Small intestine (tissue), 16 donors: ENCODE data around the gene AGO4. TPM values are rescaled to one million over a fixed set of nuclear protein-coding genes. Genes with fewer than 3 reads are reported as not detected.

ENCODE experiments used
- DNase-seq, 2 donors: peaks; one replicate each; pipeline versions ENCODE4 v3.0.0 to v3.0.0-alpha.2; 2013
- FAIRE-seq: peaks from 2 replicates; lab custom pipeline; 2012; peaks lifted over from hg19 to GRCh38; lab: Jason Lieb, UNC
- H3K27ac ChIP-seq, 3 donors: one replicate each; pipeline ENCODE4 v1.5.1; 2013; ENCODE audit warnings: low read length in 2 of 3, mild to moderate bottlenecking in 2 of 3, control low read depth in 1 of 3, inconsistent platforms in 1 of 3, low read depth in 1 of 3, moderate library complexity in 1 of 3
- H3K27me3 ChIP-seq, 3 donors: one replicate each; pipeline ENCODE4 v1.6.1; 2013; ENCODE audit warnings: low read length in 3 of 3, inconsistent platforms in 1 of 3; ENCODE audit not compliant: control insufficient read depth in 3 of 3, insufficient read depth in 3 of 3
- H3K36me3 ChIP-seq, 3 donors: one replicate each; pipeline ENCODE4 v1.6.1; 2013; ENCODE audit warnings: low read length in 3 of 3, inconsistent platforms in 1 of 3, low read depth in 1 of 3, mild to moderate bottlenecking in 1 of 3, moderate library complexity in 1 of 3; ENCODE audit not compliant: control insufficient read depth in 3 of 3, insufficient read depth in 2 of 3
- H3K4me1 ChIP-seq, 3 donors: one replicate each; pipeline ENCODE4 v1.6.1; 2013; ENCODE audit warnings: low read length in 2 of 3, inconsistent platforms in 1 of 3, low read depth in 1 of 3, mild to moderate bottlenecking in 1 of 3, moderate library complexity in 1 of 3; ENCODE audit not compliant: control insufficient read depth in 3 of 3, insufficient read depth in 2 of 3
- H3K4me3 ChIP-seq, 3 donors: one replicate each; pipeline ENCODE4 v1.5.1; 2013; ENCODE audit warnings: low read length in 3 of 3, control low read depth in 1 of 3, inconsistent platforms in 1 of 3, low read depth in 1 of 3, mild to moderate bottlenecking in 1 of 3, moderate library complexity in 1 of 3
- H3K9me3 ChIP-seq, 2 donors: one replicate each; pipeline ENCODE4 v1.6.1; 2013; ENCODE audit warnings: low read depth in 1 of 2, low read length in 1 of 2; ENCODE audit not compliant: control insufficient read depth in 2 of 2, insufficient read depth in 1 of 2
- WGBS, 3 donors: extraction: QIAGEN DNeasy Blood & Tissue Kit; methylation state at CpG; one replicate each; pipeline ENCODE4 v1.1.7; 2013; 5-methylcytosine and 5-hydroxymethylcytosine counted together
- long read RNA-seq, 10 donors: transcript quantifications; one replicate each; lab custom pipeline, GENCODE V29; 2026
- polyA plus RNA-seq, 4 donors: library from polyadenylated mRNA; stranded (reverse) in 3 of 4; unstranded in 1 of 4; fragments of 200-250 nt in 3 of 4; fragments of 120-200 nt in 1 of 4; gene quantifications; one replicate each; pipeline versions ENCODE4 v1.2.1 to v1.2.3, GENCODE V29; 2013
- donor health status: healthy with polysubstance abuse.
- donor health status: control.
- donor health status: control.
- donor health status: Bipolar disorder and iron deficiency.
- donor health status: healthy.

The AGO4 gene
- polyA plus RNA-seq, result 10 to 100 TPM in 1 of 4 donors, 1 to 10 TPM in 3; 4.3 to 18.4 (median 6.2) TPM
- long read RNA-seq, donor 1, result 0 reads
- long read RNA-seq, donor 2, result 0 reads
- long read RNA-seq, donor 3, result 0 reads
- long read RNA-seq, donor 4, result 0 reads
- long read RNA-seq, donor 5, result 0 reads
- long read RNA-seq, donor 6, result 0 reads
- long read RNA-seq, donor 7, result 0 reads
- long read RNA-seq, donor 8, full-length matches to known transcripts, result 1 of 1 reads
- long read RNA-seq, donor 8, partial matches to known transcripts, result 0 of 1 reads
- long read RNA-seq, donor 8, other reads (novel, unspliced or antisense), result 0 of 1 reads
- long read RNA-seq, donor 9, full-length matches to known transcripts, result 1 of 1 reads
- long read RNA-seq, donor 9, partial matches to known transcripts, result 0 of 1 reads
- long read RNA-seq, donor 9, other reads (novel, unspliced or antisense), result 0 of 1 reads
- long read RNA-seq, donor 10, result 0 reads

- WGBS, 3 donors, result 1 to 7% (median 2%) methylated on average over 27 to 105 of the region's 105 CpGs
- H3K27me3 ChIP-seq, result no peaks in the 10 kb centered on the region
- FAIRE-seq (no peak), DNase-seq (peak; percentile 30 to 70)
- peak within 1 kb of the TSS; percentile 81 to 86 (median 84) for H3K4me3 ChIP-seq
- H3K36me3 ChIP-seq, result no peaks in the 10 kb centered on the region
- H3K9me3 ChIP-seq, result no peaks in the 10 kb centered on the region
- peaks cover 0 to 3% (median 0%) of the 10 kb centered on the region in 3 donors for H3K4me1 ChIP-seq
- H3K27ac ChIP-seq, result peak within 1 kb of the TSS; percentile 62 to 90 (median 87)
Observed at GRCh38 chr1:35807614-35808449, at the start of gene AGO4. TSS of gene AGO4 (plus strand) at chr1:35808016. CDS start at chr1:35808417, 401 bp downstream.

DNA sequence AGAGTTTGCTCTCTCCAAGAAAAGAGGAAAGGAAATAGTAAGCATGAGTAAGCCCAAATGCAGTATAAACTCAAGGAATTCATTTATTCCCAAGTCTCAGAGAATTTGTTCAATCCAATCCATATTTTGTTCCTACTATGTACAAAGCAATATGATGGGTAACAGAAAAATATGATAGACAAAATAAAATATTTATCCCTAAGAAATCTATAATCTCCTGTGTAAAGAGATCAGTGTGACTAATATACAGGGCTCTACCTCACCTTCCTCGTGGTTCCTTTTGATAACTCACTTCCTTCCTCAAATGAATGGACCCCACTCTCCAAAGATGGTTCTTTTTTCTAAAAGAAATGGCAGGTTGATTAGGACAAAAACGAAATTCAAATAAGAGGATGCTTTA, 45.7 kb upstream of the AGO4 start:
- Histone ChIP-seq H3K4me3 (no peak overlapping the region), H3K27ac (no peak overlapping the region), H3K36me3 (no peaks in the 10 kb centered on the region), H3K4me1 (no peaks in the 10 kb centered on the region), H3K9me3 (no peaks in the 10 kb centered on the region), H3K27me3 (no peaks in the 10 kb centered on the region)
- 62 to 65% (median 63%) methylated on average over 2 of the region's 2 CpGs for WGBS, 3 donors
- no peak for DNase-seq
- FAIRE-seq, result no peak

DNA sequence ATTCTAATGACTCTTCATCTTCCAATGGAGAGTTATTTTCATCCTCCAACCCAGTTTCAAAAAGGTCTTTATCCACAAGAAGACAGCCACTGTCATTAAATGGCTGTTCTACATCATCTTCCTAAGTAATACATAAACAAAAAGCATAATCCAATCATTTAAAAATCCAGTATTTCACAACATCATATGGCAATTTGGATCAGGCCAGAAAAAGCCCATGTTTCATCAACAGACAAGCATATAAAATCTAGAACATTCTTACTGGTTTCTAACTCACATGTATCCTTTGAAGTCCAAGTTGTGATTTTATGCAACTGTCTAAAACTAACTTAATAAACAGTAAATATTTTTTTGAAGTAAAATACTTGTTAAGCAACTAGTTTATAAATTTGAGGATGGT, 44.6 kb upstream of the AGO4 start:
- FAIRE-seq (no peak), DNase-seq (no peak)
- H3K4me3 ChIP-seq, result no peak overlapping the region
- no peaks in the 10 kb centered on the region for H3K27me3 ChIP-seq
- H3K9me3 ChIP-seq, result no peaks in the 10 kb centered on the region
- H3K27ac ChIP-seq, result no peak overlapping the region
- no peaks in the 10 kb centered on the region for H3K4me1 ChIP-seq
- H3K36me3 ChIP-seq, result no peaks in the 10 kb centered on the region

GRCh38 chr1:35764283-35764682, 43.5 kb upstream of the AGO4 start:
- WGBS, 3 donors, result 98% methylated on average over 3 of the region's 3 CpGs
- Histone ChIP-seq H3K4me3 (no peak overlapping the region), H3K9me3 (no peaks in the 10 kb centered on the region), H3K27ac (no peak overlapping the region), H3K4me1 (no peaks in the 10 kb centered on the region), H3K27me3 (no peaks in the 10 kb centered on the region), H3K36me3 (no peaks in the 10 kb centered on the region)
- DNase-seq (no peak), FAIRE-seq (no peak)

DNA sequence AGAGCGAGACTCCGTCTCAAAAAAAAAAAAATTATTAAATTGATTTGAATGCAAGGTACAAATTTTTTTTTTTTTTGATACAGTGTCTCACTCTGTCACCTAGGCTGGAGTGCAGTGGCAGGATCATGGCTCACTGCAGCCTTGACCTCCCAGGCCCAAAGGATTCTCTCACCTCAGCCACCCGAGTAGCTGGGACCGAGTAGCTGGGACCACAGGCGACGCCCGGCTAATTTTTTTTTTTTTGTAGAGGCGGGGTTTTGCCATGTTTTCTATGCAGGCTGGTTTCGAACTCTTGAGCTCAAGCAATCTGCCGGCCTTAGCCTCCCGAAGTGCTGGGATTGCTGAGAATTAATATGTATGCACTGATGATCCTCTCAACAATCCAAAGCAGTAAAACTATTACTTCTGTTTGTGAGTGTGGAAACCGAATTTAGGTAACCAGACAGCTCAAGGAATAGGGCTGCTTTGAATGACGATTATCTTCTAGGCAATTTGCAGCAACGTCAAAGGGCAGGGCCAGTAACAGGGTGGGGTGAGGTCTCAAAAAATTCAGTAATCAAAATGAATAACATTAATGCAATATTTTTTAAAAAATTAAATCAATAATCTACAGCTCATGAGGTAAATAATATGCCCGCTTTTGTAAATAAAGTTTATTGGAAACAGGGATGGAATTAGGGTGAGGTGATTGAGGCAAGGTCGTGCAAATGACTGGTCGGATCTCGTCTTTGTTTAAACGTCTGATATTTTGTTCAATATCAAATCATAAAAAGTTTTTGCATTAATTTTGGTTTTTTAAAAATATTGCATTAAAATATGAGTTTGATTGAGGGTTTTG, 39.2 kb upstream of the AGO4 start:
- H3K27me3 ChIP-seq, result no peaks in the 10 kb centered on the region
- no peaks in the 10 kb centered on the region for H3K4me1 ChIP-seq
- no peak for FAIRE-seq
- H3K9me3 ChIP-seq, result no peaks in the 10 kb centered on the region
- 16 to 42% (median 29%) methylated on average over 19 of the region's 19 CpGs for WGBS, 3 donors
- H3K4me3 ChIP-seq, result peak overlapping the region in 2 of 3 donors; percentile 84 to 98
- H3K27ac ChIP-seq, result peak overlapping the region; percentile 77 to 91 (median 91)
- H3K36me3 ChIP-seq, result no peaks in the 10 kb centered on the region
- peak; percentile 21 to 26 for DNase-seq

GRCh38 chr1:35769188-35769758, 38.5 kb upstream of the AGO4 start:
- no peaks in the 10 kb centered on the region for H3K4me1 ChIP-seq
- DNase-seq (peak; percentile 88 to 92), FAIRE-seq (no peak)
- no peaks in the 10 kb centered on the region for H3K9me3 ChIP-seq
- H3K27me3 ChIP-seq, result no peaks in the 10 kb centered on the region
- H3K36me3 ChIP-seq, result no peaks in the 10 kb centered on the region
- WGBS, 3 donors, result 0 to 1% (median 0%) methylated on average over 42 to 58 of the region's 58 CpGs
- H3K4me3 ChIP-seq, result peak overlapping the region; percentile 80 to 98 (median 84)
- H3K27ac ChIP-seq, result peak overlapping the region; percentile 77 to 91 (median 91)

- no peak overlapping the region for H3K4me3 ChIP-seq
- no peaks in the 10 kb centered on the region for H3K36me3 ChIP-seq
- no peaks in the 10 kb centered on the region for H3K4me1 ChIP-seq
- H3K9me3 ChIP-seq, result no peaks in the 10 kb centered on the region
- no peak for DNase-seq
- H3K27me3 ChIP-seq, result no peaks in the 10 kb centered on the region
- FAIRE-seq, result no peak
- H3K27ac ChIP-seq, result no peak overlapping the region
Observed at GRCh38 chr1:35773711-35774110, 34.1 kb upstream of the AGO4 start.
